Panc1 (cell line): Measurements from ENCODE around the gene RAB11FIP2.

Source experiments
- CTCF ChIP-seq: fragments of 450-650 bp; IDR thresholded peaks from 2 replicates; pipeline ENCODE4 v1.5.1; 2017; ENCODE audit warnings: mild to moderate bottlenecking
- POLR2AphosphoS5 ChIP-seq: IDR thresholded peaks from 2 replicates; pipeline ENCODE4 v1.6.1; 2012; ENCODE audit warnings: mild to moderate bottlenecking, low read depth, low read length, moderate library complexity
- TCF7L2 ChIP-seq: IDR thresholded peaks from 2 replicates; pipeline ENCODE4 v1.6.1; 2011; ENCODE audit warnings: mild to moderate bottlenecking, low read depth, low read length, inconsistent platforms

- no peak for TF ChIP-seq CTCF
- no peak for TF ChIP-seq TCF7L2
- no peak for TF ChIP-seq POLR2AphosphoS5
Measured at GRCh38 chr10:117987244-117987909, 59.4 kb downstream of the RAB11FIP2 start.
